ENCODE data around the gene RSPH6A.

Gene RSPH6A

DNA sequence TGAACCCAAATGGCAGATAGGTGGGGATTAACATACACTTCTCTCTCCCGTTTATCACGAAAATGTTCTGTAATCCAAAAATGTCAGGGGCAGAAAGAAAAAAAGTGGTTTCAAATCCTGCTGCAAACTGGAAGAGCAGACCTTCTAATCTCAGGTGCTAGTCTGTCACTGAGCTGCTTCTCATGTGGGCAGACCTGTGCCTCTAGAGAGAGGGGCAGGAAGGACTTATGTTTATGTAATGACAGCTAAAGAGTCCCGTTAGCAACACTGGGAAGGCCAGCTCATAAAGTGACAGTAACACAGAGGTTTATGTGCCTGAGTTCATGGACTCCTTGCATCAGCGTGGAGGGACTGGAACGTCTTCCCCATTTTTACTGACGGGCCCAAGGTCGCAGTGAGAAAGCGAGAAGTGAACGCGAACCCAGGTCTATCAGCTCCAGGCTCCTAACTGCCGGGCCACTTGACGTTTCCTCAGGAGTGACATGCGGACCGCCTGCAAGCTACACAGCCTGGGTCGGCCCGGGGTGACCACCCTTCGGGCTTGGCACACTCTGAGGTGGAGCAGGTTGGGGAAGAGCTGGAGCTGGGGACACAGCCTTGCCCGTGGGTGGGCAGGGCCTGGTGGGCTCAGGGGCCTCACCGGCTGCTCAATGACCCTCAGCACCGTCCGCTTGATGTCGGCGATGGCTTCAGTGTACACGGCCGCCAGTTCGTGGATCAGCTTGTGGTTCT is 9.6 kb upstream of the RSPH6A start:
- DNase-seq = no peak

GRCh38 chr19:45824041-45824471 is 8.9 kb upstream of the RSPH6A start:
- no peak for DNase-seq

DNA sequence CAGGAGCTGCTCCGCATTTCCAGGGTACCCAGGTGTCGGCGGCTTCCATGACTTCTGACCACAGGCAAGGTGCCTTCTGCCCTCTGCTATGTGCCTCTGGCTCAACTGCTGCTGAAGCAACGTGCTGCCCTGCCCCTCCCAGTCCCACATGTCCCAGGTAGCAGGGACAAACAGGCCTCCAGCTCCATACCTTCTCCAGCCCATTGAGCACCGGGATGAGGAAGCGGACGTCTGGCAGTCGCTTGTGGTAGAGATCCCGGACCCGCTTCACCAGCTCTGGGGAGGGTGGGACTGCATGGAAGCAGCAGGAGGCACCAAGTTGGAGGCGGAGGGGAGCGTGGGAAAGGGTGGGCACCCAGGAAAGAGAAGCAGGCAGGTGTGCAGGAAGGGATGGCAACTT is 8.1 kb upstream of the RSPH6A start:
- DNase-seq = no peak

- no peak for DNase-seq
Measured at GRCh38 chr19:45822716-45823115, 7.6 kb upstream of the RSPH6A start.

- DNase-seq = no peak
Measured at GRCh38 chr19:45821570-45821969, 6.5 kb upstream of the RSPH6A start.

GRCh38 chr19:45821103-45821521 is 6.0 kb upstream of the RSPH6A start:
- no peak for DNase-seq

GRCh38 chr19:45820413-45821102 is 5.5 kb upstream of the RSPH6A start:
- DNase-seq = no peak

DNA sequence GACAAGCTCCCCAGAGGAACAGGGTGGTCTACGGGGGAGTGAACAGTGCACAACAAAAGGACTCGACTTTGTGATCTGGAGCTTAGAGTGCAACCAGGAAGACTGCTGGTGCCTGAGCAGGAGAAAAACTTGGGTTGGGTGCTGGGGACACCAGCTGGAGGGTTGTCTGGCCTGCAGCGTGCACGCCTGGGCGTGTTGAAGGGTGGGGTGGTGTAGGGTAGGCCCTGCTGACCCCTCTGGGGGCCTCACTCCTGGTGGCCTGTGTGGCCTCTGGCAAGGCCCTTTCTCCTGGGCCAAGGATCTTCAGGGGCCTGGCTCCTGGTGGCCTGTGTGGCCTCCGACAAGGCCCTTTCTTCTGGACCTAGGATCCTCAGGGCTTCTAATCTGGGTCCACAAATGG is 4.7 kb upstream of the RSPH6A start:
- no peak for DNase-seq

DNA sequence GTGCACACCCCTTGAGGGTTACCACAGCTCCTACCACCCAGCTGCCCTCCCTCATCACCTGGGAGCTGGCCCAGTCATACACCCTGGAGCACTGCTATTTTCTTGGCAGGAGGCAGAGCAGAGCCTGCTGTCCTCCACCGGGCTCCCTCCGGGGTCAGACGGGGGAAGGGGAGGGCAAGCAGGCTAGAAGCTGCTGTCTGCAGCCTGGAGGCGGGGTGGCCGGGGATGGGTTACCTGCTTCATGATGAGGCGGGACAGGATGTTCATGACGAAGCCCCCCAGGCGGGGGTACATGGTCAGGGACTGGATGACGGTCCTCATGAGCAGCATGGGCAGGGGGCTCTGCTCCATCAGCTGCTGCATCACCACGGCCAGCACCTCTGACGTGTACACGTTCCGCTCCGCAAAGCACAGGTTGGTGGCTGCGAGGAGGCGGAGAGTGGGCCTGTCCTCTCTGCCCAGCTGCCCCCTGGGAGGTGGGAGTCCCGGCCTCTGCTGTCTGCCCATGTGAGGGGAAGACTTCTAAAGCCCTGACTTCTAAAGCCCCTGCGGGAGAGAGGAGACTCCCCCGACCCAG is 2.7 kb upstream of the RSPH6A start:
- DNase-seq = no peak

GRCh38 chr19:45817010-45817724 is 2.1 kb upstream of the RSPH6A start:
- peak; percentile 89 for DNase-seq

- DNase-seq = no peak
Measured at GRCh38 chr19:45816236-45817009, 1.3 kb upstream of the RSPH6A start.

DNA sequence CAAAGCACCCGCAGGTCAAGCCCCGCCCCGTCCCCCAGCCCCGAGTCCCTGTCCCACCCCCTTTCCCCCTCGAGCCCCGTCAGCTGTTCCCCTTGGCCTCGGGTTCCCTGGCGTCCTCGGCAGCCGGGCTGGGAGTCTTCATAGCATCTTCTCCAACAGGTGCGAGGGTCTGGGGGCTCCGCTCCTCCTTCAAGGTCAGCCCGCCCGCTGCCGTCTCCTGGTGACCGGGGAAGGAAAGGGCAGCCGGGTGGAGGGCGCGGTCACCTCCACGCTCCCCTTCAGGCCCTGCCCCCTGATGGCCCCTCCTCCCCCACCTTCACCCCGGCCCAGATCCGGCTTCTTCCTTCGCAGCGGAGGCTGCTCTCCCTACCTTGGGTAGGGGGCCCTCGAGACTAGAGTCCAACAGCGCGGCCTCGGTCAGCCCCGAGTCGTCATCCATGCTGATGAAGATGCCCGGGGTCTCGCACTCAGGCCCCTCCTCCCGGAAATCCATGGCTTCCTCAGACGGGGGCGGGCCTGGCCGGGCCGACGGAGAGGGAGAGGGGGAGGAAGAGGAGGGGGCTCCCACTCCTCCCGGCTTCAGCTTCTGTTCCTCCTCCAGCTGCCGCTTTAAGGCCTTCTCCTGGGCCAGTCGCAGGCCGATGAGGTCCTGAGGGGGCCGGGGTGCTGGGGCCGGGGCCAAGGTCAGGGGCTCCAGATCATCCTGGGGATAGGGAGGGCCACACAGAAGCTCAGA is 541 bp upstream of the RSPH6A start:
- no peak for DNase-seq

DNA sequence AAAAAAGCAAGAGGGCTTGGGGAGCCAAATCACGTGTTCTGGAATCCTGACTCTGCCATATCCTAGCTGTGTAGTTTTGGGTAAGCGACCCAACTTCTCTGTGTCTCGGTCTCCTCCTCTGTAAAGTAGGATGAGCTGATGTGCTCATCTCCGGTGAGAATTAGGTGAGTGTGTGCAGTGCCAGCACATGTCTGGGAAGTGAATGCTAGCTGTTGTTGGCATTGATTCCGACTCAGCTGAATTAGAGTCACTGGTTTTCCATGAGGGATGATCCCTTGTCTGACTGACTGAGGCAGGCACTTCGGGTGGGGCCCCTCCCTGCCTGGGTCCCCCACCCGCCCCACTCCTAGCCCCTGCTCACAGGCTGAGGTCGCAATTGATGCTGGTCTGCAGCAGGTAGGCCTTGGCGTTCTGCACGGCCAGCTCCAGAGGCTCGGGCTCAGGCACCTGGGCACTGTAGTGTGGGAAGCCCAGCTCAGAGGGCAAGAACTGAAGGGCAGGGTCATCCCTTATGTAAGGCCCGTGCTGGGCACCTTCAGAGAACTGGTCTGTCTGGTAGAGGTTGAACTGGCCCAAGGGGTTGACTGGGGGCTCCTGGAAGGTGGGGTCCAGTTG is 835 bp downstream of the RSPH6A start:
- DNase-seq = no peak

DNA sequence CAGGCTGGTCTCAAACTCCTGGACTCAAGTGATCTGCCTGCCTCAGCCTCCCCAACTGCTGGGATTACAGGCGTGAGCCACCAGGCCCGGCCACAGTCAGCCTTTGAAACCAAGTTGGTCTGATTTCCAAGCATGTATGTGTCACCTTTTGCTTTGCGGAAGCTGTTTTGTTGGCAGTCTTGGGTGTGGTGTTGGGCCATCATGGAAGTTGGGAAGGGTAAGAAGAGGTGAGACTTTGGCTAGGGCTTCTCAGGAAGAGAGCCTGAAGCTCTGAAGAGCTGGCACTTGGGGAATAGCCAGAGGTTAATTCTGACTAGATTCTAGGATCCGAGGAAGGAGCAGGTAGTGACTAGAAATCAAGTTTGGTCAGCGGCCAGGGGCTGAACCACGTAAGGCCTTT is 2.8 kb downstream of the RSPH6A start:
- DNase-seq = no peak

GRCh38 chr19:45809643-45810159 is 5.4 kb downstream of the RSPH6A start:
- DNase-seq = peak; percentile 24

DNA sequence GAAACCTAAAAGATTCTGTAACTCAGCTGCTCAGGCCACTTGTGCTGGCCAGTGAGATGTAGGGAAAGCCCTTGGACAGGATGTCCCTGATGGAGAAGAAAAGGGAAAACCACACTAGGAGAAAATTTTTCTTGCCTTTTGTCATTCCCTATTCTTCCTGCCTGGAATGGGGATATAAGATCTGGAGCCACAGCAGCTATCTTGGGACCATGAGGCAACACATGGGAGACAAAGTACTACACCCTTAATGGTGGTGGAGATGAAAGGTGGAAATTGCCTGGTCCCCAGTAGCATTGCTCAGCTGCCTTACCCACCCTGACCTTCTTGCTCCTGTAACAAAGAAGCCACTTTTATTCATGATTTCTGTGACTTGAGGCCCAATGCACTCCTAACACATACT is 9.4 kb downstream of the RSPH6A start:
- DNase-seq = no peak

- DNase-seq = no peak
Measured at GRCh38 chr19:45804959-45805230, 10.2 kb downstream of the RSPH6A start.

- no peak for DNase-seq
Measured at GRCh38 chr19:45804140-45804958, 10.8 kb downstream of the RSPH6A start.

- DNase-seq = no peak
Measured at GRCh38 chr19:45801603-45802175, 13.4 kb downstream of the RSPH6A start.

GRCh38 chr19:45800070-45800553 is 15.0 kb downstream of the RSPH6A start:
- DNase-seq = no peak

All from NK-92 treated with Interleukin-12 subunit alpha and Interleukin-12 subunit beta, amount 100 ng/mL, for 24 hours (cell line).